Kidney glomerular epithelial cell (primary cell): ENCODE data around the gene SELENOH.
"Not testable (repeated sequence)": the region's sequence is repeated elsewhere in the genome, so short reads cannot be mapped to it uniquely, and the experiment has no call there.

ENCODE experiments used
- DNase-seq: peaks from one replicate; lab custom pipeline; 2025; lab: John Stamatoyannopoulos, UW

Gene SELENOH, protein sequence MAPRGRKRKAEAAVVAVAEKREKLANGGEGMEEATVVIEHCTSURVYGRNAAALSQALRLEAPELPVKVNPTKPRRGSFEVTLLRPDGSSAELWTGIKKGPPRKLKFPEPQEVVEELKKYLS

DNA sequence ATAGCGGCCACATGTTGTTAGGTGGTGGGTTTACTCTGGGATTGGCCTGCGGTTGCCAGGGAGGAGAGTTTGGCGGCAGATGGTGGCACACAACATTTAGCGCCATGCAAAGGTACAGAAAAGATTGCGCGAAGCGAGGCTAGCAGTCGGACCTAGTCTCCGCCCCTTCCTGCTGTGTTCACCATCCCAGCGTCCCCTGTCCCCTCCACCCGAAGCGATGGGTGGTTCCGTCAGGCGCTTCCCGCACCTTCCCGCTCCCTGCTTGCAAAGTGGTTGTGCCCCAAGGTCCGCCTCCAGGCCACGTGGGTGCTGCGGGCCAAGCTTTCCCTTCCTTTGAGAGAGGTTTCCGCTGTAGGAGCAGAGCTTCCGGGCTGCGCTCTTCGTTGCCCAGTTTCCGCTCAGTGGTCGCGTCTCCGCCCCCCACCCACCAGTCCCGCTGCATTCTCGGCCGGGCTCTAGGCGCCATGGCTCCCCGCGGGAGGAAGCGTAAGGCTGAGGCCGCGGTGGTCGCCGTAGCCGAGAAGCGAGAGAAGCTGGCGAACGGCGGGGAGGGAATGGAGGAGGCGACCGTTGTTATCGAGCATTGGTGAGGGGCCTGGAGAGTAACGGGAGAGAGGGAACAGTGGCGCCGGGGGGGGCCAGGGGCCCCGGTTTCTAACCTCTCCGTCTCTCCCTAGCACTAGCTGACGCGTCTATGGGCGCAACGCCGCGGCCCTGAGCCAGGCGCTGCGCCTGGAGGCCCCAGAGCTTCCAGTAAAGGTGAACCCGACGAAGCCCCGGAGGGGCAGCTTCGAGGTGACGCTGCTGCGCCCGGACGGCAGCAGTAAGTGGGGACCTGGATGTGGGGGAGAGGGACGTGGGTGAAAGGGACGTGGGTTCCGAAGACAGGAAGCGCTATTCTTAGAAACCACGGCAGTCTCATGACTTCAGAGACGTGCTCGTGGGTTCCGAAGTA, at the start of gene SELENOH:
Gene SELENOH (plus strand): TSS at position 360 of the 955 bp plus-strand sequence. CDS start 105 bp downstream, at position 465.
- DNase-seq: peak; percentile 92

GRCh38 chr11:57698843-57699365, 42.4 kb upstream of the SELENOH start:
- DNase-seq: no peak

DNA sequence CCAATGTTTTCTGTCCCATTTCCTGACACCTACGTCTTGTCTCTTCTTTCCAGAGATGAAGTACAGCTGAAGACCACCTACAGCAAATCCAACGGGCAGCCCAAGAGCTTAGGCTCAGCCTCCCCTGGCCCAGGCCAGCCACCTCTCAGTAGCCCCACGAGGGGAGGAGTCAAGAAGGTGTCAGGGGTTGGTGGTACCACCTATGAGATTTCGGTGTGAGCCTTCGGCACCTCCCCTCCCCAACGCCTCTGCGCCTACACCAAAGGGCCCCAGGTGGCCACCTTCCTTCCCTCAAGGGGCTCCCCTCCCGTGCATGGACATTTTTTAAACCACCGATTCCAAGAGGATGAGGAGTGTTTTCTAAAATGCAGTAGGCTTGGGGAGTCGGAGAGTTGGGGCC, 41.5 kb upstream of the SELENOH start:
- DNase-seq: no peak

GRCh38 chr11:57700425-57700824, 40.9 kb upstream of the SELENOH start:
- no peak for DNase-seq

DNA sequence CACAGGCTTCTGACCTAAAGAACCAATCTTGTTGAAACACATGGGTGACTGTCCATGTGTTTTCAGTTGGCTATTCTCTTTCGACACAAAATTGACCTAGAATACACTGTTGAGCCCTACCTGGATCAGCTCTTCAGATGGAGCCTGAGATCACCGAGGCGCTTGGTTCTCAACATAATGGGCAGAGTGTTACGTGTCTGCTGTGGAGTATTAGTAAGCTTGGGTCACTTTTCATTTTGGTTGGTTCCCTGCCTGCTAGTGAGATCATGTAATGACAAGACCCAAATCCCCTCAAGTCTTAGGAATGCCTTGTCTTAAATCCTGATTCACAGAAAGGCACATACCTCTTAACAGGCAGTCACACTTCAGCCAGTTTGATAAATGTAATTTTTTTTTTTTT, 38.0 kb upstream of the SELENOH start:
- no peak for DNase-seq

DNA sequence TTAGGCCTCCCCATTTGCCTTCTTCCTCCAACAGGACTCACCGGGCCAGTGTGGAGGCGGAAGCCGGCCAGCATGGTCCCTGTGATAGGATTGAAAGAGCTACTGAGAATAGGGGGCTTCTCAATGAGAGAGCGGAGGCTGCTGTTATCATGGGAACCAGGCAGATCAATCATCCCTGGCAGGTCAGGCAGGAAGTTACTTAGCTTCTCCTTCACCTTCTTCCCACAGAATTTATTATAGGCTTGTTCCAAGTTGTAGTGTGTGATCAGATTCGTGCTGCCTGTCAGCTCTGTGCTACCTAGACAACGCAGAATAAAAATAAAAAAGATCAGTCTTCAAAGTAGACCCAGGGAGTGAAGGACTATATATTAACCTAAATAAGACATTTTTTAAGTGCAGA, 36.4 kb upstream of the SELENOH start:
- no peak for DNase-seq

DNA sequence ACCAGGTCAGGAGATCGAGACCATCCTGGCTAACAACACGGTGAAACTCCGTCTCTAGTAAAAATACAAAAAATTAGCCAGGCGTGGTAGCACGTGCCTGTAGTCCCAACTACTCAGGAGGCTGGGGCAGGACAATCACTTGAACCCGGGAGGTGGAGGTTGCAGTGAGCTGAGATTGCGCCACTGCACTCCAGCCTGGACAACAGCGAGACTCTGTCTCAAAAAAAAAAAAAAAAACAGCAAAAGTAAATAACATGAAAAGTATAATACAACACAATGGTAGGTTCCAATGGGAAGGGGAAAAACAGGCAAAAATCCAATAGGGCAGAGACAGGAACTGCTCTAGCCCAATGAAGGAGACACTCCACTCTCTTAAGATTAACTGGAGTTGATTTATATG, 35.9 kb upstream of the SELENOH start:
- DNase-seq: not testable (repeated sequence)

DNA sequence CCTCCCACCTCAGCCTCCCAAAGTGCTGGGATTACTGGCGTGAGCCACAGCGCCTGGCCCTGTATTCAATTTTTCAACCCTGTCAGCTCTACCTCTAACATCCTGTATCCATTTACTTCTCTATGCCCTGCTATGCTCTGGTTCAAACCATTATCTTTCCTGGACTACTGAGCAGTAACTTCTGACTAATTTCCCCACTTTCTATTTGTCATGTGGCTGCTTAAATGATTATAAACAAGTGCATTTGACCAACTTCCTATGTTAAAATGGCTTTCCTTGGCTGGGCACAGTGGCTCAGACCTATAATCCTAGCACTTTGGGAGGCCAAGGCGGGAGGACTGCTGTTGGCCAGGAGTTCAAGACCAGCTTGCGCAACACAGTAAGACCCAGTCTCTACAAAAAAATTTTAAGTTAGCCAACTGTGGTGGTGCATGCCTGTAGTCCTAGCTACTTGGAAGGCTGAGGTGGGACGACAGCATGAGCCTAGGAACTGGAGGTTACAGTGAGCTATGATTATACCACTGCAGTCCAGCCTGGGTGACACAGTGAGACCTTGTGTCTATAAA, 31.4 kb upstream of the SELENOH start:
- DNase-seq: no peak

DNA sequence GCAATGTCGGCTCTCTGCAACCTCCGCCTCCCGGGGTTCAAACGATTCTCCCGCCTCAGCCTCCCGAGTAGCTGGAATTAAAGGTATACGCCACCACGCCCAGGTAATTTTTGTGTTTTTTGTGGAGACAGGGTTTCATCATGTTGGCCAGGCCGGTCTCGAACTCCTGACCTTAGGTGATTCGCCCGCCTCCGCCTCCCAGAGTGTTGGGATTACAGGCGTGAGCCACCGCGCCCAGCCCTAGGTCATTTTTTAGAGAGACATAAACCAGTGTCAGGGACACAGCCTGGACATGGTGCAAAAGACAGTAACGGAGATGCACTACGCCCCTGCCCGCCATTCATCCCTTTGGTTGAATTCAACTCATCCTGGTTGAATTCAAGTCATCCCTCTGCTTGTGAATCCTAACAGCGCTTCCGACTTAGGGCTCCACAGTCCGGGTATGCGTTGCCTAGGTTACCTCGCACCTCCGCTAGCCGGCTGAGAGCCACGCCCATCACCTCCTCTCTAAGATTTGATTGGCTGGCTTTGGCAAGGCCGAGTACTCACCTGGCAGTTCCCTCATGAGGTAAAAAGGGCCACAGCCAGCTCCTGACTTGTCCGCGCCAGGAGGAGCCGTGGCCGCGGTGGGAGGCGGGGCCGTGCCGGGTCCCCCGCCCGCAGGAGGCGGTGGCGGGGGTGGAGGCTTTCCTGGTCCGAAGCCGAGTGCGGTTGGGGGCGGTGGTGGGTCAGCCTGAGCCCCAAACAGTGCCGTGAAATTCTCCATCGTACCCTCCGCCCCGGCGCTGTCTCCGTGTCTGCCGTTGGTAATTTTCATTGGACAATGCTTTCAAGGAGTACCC, 29.7 kb upstream of the SELENOH start, which contains the start of gene MED19:
Gene MED19 (minus strand): TSS at position 802 of the 842 bp plus-strand sequence. CDS start 36 bp downstream, at position 766.
- peak; percentile 91 for DNase-seq

DNA sequence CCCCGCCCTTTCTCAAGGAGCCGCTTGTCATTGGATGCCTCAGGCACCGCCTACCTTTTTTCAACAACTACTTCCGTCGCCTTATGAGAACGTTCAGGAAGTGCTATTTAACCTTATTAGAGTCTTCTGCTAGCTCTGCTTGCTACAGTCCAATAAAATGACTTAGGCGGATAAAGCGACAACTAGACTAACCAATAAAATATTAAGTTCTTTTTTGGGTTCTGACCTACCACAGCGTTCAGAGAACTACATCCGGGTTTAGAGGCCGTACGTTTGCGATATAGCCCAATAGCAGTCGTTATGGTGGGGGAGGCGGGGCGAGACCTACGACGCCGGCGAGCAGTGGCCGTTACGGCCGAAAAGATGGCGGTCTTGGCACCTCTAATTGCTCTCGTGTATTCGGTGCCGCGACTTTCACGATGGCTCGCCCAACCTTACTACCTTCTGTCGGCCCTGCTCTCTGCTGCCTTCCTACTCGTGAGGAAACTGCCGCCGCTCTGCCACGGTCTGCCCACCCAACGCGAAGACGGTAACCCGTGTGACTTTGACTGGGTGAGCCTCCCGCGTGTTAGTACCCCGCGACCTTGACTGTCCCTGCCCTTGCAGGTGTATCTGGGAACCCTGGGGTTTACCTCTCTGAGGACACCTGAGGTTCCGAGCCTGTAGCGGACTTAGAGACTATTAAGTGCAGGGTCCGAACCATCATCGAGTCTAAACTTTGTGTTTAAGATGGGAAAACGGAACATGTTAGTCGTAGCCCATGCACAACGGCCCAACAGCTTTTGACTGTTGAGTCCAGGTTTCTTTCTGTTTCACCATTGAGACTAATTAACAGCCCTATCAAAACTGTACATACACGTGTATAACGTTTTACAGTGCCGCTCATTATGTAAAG, 28.8 kb upstream of the SELENOH start, which contains the start of gene TMX2:
Gene TMX2 (plus strand): TSS at position 338 of the 895 bp plus-strand sequence. CDS start 26 bp downstream, at position 364.
- DNase-seq: peak; percentile 99

- DNase-seq: no peak
Observed at GRCh38 chr11:57713835-57714234, 27.5 kb upstream of the SELENOH start.

- not testable (repeated sequence) for DNase-seq
Observed at GRCh38 chr11:57716726-57717125, 24.6 kb upstream of the SELENOH start.

DNA sequence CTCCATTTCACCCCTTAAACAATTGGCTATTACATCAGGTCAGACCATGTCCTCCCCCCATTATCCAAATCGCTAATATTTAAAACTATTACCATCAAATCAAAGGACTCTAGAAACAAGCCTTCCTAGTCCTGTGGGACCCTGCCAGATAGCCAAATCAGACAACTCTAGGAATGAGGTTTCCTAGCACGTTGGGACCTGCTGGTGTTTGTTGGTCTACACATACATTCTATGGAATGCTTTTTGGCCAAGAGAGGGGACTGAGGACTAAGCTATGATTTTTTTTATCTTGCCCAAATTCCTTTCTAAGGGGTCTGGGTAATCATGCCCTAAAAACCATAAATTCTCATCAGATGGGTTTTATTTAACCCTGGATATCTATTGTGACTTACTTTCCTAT, 14.1 kb upstream of the SELENOH start:
- no peak for DNase-seq

GRCh38 chr11:57728829-57729228, 12.5 kb upstream of the SELENOH start:
- no peak for DNase-seq

GRCh38 chr11:57729479-57729878, 11.8 kb upstream of the SELENOH start:
- DNase-seq: no peak

GRCh38 chr11:57732661-57733060, 8.6 kb upstream of the SELENOH start:
- DNase-seq: no peak

- DNase-seq: no peak
Observed at GRCh38 chr11:57735619-57736298, 5.5 kb upstream of the SELENOH start.

- DNase-seq: no peak
Observed at GRCh38 chr11:57742087-57742452, 779 bp downstream of the SELENOH start.

DNA sequence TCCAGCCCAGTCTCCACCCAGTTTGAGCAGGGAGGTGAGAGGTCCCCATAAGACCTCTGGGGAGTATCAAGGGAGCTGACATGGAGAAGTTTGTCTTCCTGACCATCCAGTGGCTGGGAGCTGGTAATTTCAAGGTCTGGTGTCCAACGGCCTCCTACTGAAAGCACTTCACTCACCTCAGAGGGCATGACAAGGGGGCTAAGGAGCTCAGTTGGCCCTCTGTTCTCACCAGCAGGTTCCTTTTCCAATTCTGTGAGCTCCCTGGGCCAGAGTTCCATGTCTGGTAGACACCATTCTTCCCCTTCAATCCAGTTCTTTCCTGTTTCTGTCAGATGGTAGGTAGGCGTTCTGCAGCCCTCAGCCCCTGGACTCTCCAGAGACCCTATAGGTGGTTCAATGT, 3.1 kb downstream of the SELENOH start:
- no peak for DNase-seq

DNA sequence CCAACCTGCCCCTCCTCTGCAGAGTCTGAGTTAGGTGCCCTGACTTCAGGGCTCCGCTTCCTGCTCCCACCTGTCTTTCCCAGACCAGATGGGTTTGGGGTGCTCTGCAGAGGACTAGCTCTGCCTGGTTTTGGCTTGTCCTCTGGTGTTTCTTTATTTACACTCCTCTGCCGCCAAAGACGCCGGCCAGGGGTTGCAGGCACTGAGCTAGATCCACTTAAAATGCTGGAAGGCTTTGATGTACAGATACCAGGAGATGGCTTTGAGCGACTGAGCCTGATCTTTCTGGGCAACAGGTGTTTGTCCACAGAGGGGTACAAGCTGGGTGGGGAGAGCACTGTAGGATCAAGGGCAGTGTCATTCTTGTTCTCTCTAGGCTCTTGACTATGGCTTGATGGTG, 3.9 kb downstream of the SELENOH start:
- no peak for DNase-seq
